Mucosa of rectum (tissue), 2 donors: Measurements from ENCODE around the gene SHOC1.
"Not testable (repeated sequence)": the region's sequence is repeated elsewhere in the genome, so short reads cannot be mapped to it uniquely, and the experiment has no call there.

Source experiments
- H3K27ac ChIP-seq, 2 donors: one replicate each; pipeline ENCODE4 v1.7.0; 2013; ENCODE audit warnings: inconsistent platforms in 2 of 2, low read depth in 2 of 2, low read length in 2 of 2
- H3K27me3 ChIP-seq, 2 donors: one replicate each; pipeline ENCODE4 v1.7.0; 2013; ENCODE audit warnings: low read length in 2 of 2; ENCODE audit not compliant: control insufficient read depth in 2 of 2, insufficient read depth in 2 of 2
- H3K36me3 ChIP-seq, 2 donors: one replicate each; pipeline ENCODE4 v1.7.0; 2013; ENCODE audit warnings: low read length in 2 of 2; ENCODE audit not compliant: control insufficient read depth in 2 of 2, insufficient read depth in 2 of 2
- H3K4me1 ChIP-seq, 2 donors: one replicate each; pipeline ENCODE4 v1.7.0; 2013; ENCODE audit warnings: low read length in 2 of 2, mild to moderate bottlenecking in 1 of 2; ENCODE audit not compliant: control insufficient read depth in 2 of 2, insufficient read depth in 2 of 2
- H3K4me3 ChIP-seq, 2 donors: one replicate each; pipeline ENCODE4 v1.7.0; 2013; ENCODE audit warnings: low read length in 2 of 2
- H3K9ac ChIP-seq, 2 donors: one replicate each; pipeline ENCODE4 v1.7.0; 2013; ENCODE audit warnings: low read length in 2 of 2, low read depth in 1 of 2, mild to moderate bottlenecking in 1 of 2
- H3K9me3 ChIP-seq, 2 donors: one replicate each; pipeline ENCODE4 v1.7.0; 2013; ENCODE audit warnings: low read length in 2 of 2; ENCODE audit not compliant: control insufficient read depth in 2 of 2
- donor health status: healthy.
- donor health status: Normal muscosa, but diverticular disease.

Gene SHOC1

GRCh38 chr9:111806259-111806658, 11.5 kb upstream of the SHOC1 start:
- Histone ChIP-seq H3K9ac (no peak overlapping the region), H3K9me3 (no peaks in the 10 kb centered on the region), H3K36me3 (no peaks in the 10 kb centered on the region), H3K27me3 (no peaks in the 10 kb centered on the region), H3K4me1 (no peaks in the 10 kb centered on the region), H3K4me3 (no peak overlapping the region), H3K27ac (peak overlapping the region in 1 of 2 donors; percentile 9)

GRCh38 chr9:111805830-111806241, 11.1 kb upstream of the SHOC1 start:
- Histone ChIP-seq H3K27ac (no peak overlapping the region), H3K4me3 (no peak overlapping the region), H3K36me3 (no peaks in the 10 kb centered on the region), H3K9ac (no peak overlapping the region), H3K4me1 (no peaks in the 10 kb centered on the region), H3K27me3 (no peaks in the 10 kb centered on the region), H3K9me3 (no peaks in the 10 kb centered on the region)

GRCh38 chr9:111805262-111805661, 10.5 kb upstream of the SHOC1 start:
- Histone ChIP-seq H3K27me3 (no peaks in the 10 kb centered on the region), H3K36me3 (no peaks in the 10 kb centered on the region), H3K27ac (no peak overlapping the region), H3K9ac (no peak overlapping the region), H3K4me3 (no peak overlapping the region), H3K4me1 (no peaks in the 10 kb centered on the region), H3K9me3 (no peaks in the 10 kb centered on the region)

- H3K36me3 ChIP-seq, result no peaks in the 10 kb centered on the region
- H3K4me1 ChIP-seq, result no peaks in the 10 kb centered on the region
- no peak overlapping the region for H3K27ac ChIP-seq
- H3K9me3 ChIP-seq, result no peaks in the 10 kb centered on the region
- no peaks in the 10 kb centered on the region for H3K27me3 ChIP-seq
- no peak overlapping the region for H3K9ac ChIP-seq
- no peak overlapping the region for H3K4me3 ChIP-seq
Measured at GRCh38 chr9:111804636-111805035, 9.9 kb upstream of the SHOC1 start.

- Histone ChIP-seq H3K4me1 (no peaks in the 10 kb centered on the region), H3K9ac (no peak overlapping the region), H3K4me3 (no peak overlapping the region), H3K36me3 (no peaks in the 10 kb centered on the region), H3K27ac (no peak overlapping the region), H3K27me3 (no peaks in the 10 kb centered on the region), H3K9me3 (no peaks in the 10 kb centered on the region)
Measured at GRCh38 chr9:111803924-111804323, 9.2 kb upstream of the SHOC1 start.

- H3K27me3 ChIP-seq, result no peaks in the 10 kb centered on the region
- no peak overlapping the region for H3K4me3 ChIP-seq
- H3K9ac ChIP-seq, result no peak overlapping the region
- no peaks in the 10 kb centered on the region for H3K9me3 ChIP-seq
- no peaks in the 10 kb centered on the region for H3K36me3 ChIP-seq
- no peak overlapping the region for H3K27ac ChIP-seq
- no peaks in the 10 kb centered on the region for H3K4me1 ChIP-seq
Measured at GRCh38 chr9:111799915-111800526, 5.3 kb upstream of the SHOC1 start.

- H3K4me3 ChIP-seq, result no peak overlapping the region
- H3K9ac ChIP-seq, result no peak overlapping the region
- no peaks in the 10 kb centered on the region for H3K36me3 ChIP-seq
- no peak overlapping the region for H3K27ac ChIP-seq
- H3K4me1 ChIP-seq, result no peaks in the 10 kb centered on the region
- no peaks in the 10 kb centered on the region for H3K27me3 ChIP-seq
- no peaks in the 10 kb centered on the region for H3K9me3 ChIP-seq
Measured at GRCh38 chr9:111799506-111799905, 4.8 kb upstream of the SHOC1 start.

GRCh38 chr9:111798786-111799185, 4.0 kb upstream of the SHOC1 start:
- Histone ChIP-seq H3K9ac (no peak overlapping the region), H3K27ac (no peak overlapping the region), H3K4me1 (no peaks in the 10 kb centered on the region), H3K27me3 (no peaks in the 10 kb centered on the region), H3K36me3 (no peaks in the 10 kb centered on the region), H3K9me3 (no peaks in the 10 kb centered on the region), H3K4me3 (no peak overlapping the region)

GRCh38 chr9:111795557-111795839, 761 bp upstream of the SHOC1 start:
- no peaks in the 10 kb centered on the region for H3K36me3 ChIP-seq
- no peaks in the 10 kb centered on the region for H3K9me3 ChIP-seq
- H3K4me1 ChIP-seq, result no peaks in the 10 kb centered on the region
- no peaks in the 10 kb centered on the region for H3K27me3 ChIP-seq
- H3K9ac ChIP-seq, result no peak overlapping the region
- H3K4me3 ChIP-seq, result peak overlapping the region in 1 of 2 donors; percentile 31
- H3K27ac ChIP-seq, result no peak overlapping the region

GRCh38 chr9:111791821-111792220, 2.9 kb downstream of the SHOC1 start:
- H3K4me3 ChIP-seq, H3K9me3 ChIP-seq, H3K9ac ChIP-seq, H3K4me1 ChIP-seq, H3K36me3 ChIP-seq, H3K27ac ChIP-seq, H3K27me3 ChIP-seq: not testable (repeated sequence)

GRCh38 chr9:111789881-111790280, 4.9 kb downstream of the SHOC1 start:
- Histone ChIP-seq H3K27me3 (no peaks in the 10 kb centered on the region), H3K9ac (no peak overlapping the region), H3K4me3 (no peak overlapping the region), H3K36me3 (no peaks in the 10 kb centered on the region), H3K27ac (no peak overlapping the region), H3K4me1 (no peaks in the 10 kb centered on the region), H3K9me3 (no peaks in the 10 kb centered on the region)
